C4-2B (cell line): Measurements from ENCODE around the gene MRPS35.

Experiments
- CTCF ChIP-seq: fragments of 450-650 bp; conservative IDR thresholded peaks from 2 replicates; pipeline ENCODE4 v1.5.1; 2017; ENCODE audit warnings: mild to moderate bottlenecking
- ZFX ChIP-seq: fragments of 450-650 bp; IDR thresholded peaks from 2 replicates; pipeline ENCODE4 v1.6.1; 2017

DNA sequence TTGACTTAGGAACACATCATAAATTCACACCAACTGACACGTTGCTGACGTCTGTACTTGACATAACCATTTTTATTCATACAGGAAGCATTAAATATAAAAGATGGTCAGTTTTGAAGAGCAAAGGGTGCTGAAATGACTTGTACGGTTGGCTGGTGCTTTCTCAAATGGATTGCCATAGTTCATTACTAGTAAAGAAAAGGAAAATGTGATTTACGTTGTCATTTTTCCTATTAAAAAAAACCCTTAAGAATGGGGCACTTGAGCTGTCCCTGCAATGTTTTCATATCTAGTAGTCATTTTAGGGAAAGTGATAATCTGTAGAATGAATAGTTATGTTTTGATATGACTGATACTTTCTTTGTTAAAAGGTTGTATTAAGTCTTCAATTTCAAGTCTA lies 91.9 kb downstream of the MRPS35 start:
- TF ChIP-seq CTCF, result no peak
- no peak for TF ChIP-seq ZFX
